ENCODE results near the gene CAMK4.

CAMK4 gene

DNA sequence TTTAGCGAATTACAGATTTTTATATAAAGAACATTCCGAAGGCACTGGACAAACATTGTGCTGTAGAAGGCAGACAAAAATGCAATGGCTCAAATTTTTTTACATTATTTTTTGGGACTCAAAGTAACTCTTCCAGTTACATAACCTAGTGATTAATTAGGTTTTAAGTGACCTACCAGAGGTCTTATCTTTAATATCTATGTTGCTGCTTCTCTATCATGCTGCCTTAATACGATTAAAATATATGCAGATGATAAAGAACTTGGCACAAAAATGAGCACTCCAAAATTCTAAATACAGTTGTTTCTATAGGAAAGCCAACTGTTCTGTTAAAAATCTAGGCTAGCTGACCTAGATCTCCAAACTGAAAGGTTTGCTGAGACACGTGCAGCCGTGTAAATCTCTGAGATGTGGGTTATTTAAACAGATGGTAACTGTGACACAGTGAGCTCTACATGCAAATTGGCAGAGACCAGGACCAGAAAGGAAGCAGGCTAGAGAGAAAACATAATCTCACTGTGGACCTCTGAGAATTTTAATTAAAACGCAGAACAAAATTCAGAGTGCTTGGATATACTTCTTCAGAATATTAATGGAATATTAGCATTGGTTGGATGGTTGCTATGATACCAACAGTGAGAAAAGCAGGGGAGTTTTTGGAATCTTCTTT, 56.2 kb downstream of the CAMK4 start:
- TF ChIP-seq, protein P1, sequence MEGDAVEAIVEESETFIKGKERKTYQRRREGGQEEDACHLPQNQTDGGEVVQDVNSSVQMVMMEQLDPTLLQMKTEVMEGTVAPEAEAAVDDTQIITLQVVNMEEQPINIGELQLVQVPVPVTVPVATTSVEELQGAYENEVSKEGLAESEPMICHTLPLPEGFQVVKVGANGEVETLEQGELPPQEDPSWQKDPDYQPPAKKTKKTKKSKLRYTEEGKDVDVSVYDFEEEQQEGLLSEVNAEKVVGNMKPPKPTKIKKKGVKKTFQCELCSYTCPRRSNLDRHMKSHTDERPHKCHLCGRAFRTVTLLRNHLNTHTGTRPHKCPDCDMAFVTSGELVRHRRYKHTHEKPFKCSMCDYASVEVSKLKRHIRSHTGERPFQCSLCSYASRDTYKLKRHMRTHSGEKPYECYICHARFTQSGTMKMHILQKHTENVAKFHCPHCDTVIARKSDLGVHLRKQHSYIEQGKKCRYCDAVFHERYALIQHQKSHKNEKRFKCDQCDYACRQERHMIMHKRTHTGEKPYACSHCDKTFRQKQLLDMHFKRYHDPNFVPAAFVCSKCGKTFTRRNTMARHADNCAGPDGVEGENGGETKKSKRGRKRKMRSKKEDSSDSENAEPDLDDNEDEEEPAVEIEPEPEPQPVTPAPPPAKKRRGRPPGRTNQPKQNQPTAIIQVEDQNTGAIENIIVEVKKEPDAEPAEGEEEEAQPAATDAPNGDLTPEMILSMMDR (IDR thresholded peaks at IDR 0.05), result no peak
- Mint-ChIP-seq H3K27me3 (ENCODE audit: low read depth, poor library complexity) (no peaks in the 10 kb centered on the region), H3K4me1 (no peaks in the 10 kb centered on the region), H3K27ac (no peak overlapping the region), H3K36me3 (ENCODE audit: low read depth) (no peaks in the 10 kb centered on the region), H3K9me3 (no peaks in the 10 kb centered on the region), H3K4me3 (no peak overlapping the region)
- no peak for DNase-seq

GRCh38 chr5:111282798-111283197, 58.6 kb downstream of the CAMK4 start:
- Mint-ChIP-seq H3K27ac (no peak overlapping the region), H3K9me3 (no peaks in the 10 kb centered on the region), H3K36me3 (ENCODE audit: low read depth) (no peaks in the 10 kb centered on the region), H3K4me1 (no peaks in the 10 kb centered on the region), H3K4me3 (no peak overlapping the region), H3K27me3 (ENCODE audit: low read depth, poor library complexity) (no peaks in the 10 kb centered on the region)
- DNase-seq, result no peak
- TF ChIP-seq, protein P1 (IDR thresholded peaks at IDR 0.05), result no peak

- Mint-ChIP-seq H3K27ac (no peak overlapping the region), H3K9me3 (no peaks in the 10 kb centered on the region), H3K27me3 (ENCODE audit: low read depth, poor library complexity) (no peaks in the 10 kb centered on the region), H3K4me3 (no peak overlapping the region), H3K4me1 (no peaks in the 10 kb centered on the region), H3K36me3 (ENCODE audit: low read depth) (no peaks in the 10 kb centered on the region)
- TF ChIP-seq, protein P1 (IDR thresholded peaks at IDR 0.05), result no peak
- no peak for DNase-seq
Observed at GRCh38 chr5:111284825-111285224, 60.6 kb downstream of the CAMK4 start.

DNA sequence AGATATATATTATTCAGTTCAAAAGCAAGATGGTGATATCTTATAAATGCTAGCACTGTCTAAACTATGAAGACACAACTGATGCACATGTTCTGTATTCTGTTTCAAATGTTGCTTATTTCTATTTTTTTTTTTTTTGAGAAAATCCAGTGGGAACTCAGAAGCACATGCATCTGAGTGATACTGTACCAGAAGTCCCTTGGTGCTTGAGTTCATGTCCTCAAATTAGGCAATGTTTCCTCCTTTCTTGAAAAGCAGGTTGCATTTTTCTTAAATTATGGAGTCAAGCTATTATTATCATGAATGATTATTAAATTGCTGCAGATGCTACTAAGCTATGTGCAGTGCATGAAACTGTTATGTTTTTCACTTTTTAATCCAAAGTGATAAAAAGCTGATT, 70.4 kb downstream of the CAMK4 start:
- H3K4me3 Mint-ChIP-seq, result no peak overlapping the region
- TF ChIP-seq, protein P1 (IDR thresholded peaks at IDR 0.05), result no peak
- no peaks in the 10 kb centered on the region for H3K36me3 Mint-ChIP-seq (ENCODE audit: low read depth)
- H3K27me3 Mint-ChIP-seq (ENCODE audit: low read depth, poor library complexity), result no peaks in the 10 kb centered on the region
- DNase-seq, result no peak
- peaks cover 6% of the 10 kb centered on the region for H3K9me3 Mint-ChIP-seq
- H3K4me1 Mint-ChIP-seq, result no peaks in the 10 kb centered on the region
- no peak overlapping the region for H3K27ac Mint-ChIP-seq

DNA sequence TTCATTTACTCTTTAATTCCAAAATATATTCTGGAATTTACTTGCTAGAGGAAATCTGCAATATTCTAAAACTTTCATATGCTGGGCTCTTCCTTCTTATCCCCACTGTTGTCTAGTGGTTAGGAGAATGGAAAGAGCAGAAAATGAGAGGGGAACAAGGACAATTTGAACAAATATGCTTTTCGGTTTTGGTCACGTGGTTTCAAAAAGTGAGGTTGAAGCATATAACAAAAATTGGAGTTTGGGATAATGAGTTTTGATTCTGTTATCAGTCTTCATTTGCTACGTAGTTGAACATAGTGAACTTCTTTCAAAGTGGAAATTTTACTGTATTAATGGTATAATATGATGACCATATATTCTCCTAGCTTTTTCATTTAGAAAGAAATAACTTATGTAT, 71.5 kb downstream of the CAMK4 start:
- no peak overlapping the region for H3K27ac Mint-ChIP-seq
- no peak overlapping the region for H3K4me3 Mint-ChIP-seq
- H3K27me3 Mint-ChIP-seq (ENCODE audit: low read depth, poor library complexity), result no peaks in the 10 kb centered on the region
- H3K36me3 Mint-ChIP-seq (ENCODE audit: low read depth), result no peaks in the 10 kb centered on the region
- H3K4me1 Mint-ChIP-seq, result no peaks in the 10 kb centered on the region
- peaks cover 11% of the 10 kb centered on the region for H3K9me3 Mint-ChIP-seq
- TF ChIP-seq, protein P1 (IDR thresholded peaks at IDR 0.05), result no peak
- DNase-seq, result no peak

DNA sequence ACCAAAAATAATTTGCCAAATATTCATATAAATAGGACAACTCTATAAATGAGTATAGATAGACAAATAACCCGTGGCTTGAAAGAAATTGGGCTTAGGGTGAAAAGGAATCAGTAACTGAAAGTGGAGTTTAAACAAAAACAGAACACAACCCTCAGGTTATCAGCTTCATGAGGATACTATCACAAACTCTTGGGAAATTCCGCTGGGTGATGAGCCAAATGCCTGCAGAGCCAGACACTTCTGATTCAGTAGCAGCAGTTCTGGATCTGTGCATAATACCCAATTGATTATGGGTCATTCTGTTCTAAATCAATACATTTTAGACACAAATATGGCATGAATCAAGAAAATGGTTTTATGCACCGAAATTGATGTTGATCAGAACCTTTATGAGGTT, 72.4 kb downstream of the CAMK4 start:
- Mint-ChIP-seq H3K9me3 (peaks cover 11% of the 10 kb centered on the region), H3K4me3 (no peak overlapping the region)

More for the DNA sequence above, 72.4 kb downstream of the CAMK4 start:
- Mint-ChIP-seq H3K27me3 (ENCODE audit: low read depth, poor library complexity) (no peaks in the 10 kb centered on the region), H3K27ac (no peak overlapping the region), H3K4me1 (no peaks in the 10 kb centered on the region), H3K36me3 (ENCODE audit: low read depth) (no peaks in the 10 kb centered on the region)
- no peak for DNase-seq
- TF ChIP-seq, protein P1 (IDR thresholded peaks at IDR 0.05), result no peak
